T-helper 22 cell (primary cell): ENCODE results near the gene KRTAP12-4.
"Not testable (repeated sequence)": the region's sequence is repeated elsewhere in the genome, so short reads cannot be mapped to it uniquely, and the experiment has no call there.

Experiments
- DNase-seq: peaks from one replicate; pipeline ENCODE4 v3.0.0-alpha.2; 2020; ENCODE audit warnings: low read depth

The KRTAP12-4 gene

GRCh38 chr21:44630440-44630839 lies 24.0 kb downstream of the KRTAP12-4 start:
- DNase-seq = no peak

- no peak for DNase-seq
Measured at GRCh38 chr21:44628707-44629391, 25.6 kb downstream of the KRTAP12-4 start.

GRCh38 chr21:44627831-44628233 lies 26.6 kb downstream of the KRTAP12-4 start:
- not testable (repeated sequence) for DNase-seq

- DNase-seq = not testable (repeated sequence)
Measured at GRCh38 chr21:44627181-44627822, 27.2 kb downstream of the KRTAP12-4 start.

GRCh38 chr21:44626673-44627143 lies 27.8 kb downstream of the KRTAP12-4 start, which contains the start of gene KRTAP10-9:
Gene KRTAP10-9, plus strand, starts transcription at chr21:44627093. Its CDS starts 79 bp downstream, at chr21:44627172.
- no peak for DNase-seq

- DNase-seq = no peak
Measured at GRCh38 chr21:44626262-44626661, 28.2 kb downstream of the KRTAP12-4 start.

GRCh38 chr21:44625756-44626155 lies 28.7 kb downstream of the KRTAP12-4 start:
- DNase-seq = no peak

GRCh38 chr21:44623575-44623974 lies 30.9 kb downstream of the KRTAP12-4 start:
- DNase-seq = no peak

GRCh38 chr21:44619886-44620285 lies 34.6 kb downstream of the KRTAP12-4 start:
- DNase-seq = no peak

GRCh38 chr21:44618909-44619308 lies 35.5 kb downstream of the KRTAP12-4 start:
- DNase-seq = peak; percentile 44

GRCh38 chr21:44618504-44618903 lies 36.0 kb downstream of the KRTAP12-4 start:
- no peak for DNase-seq

GRCh38 chr21:44617071-44617501 lies 37.4 kb downstream of the KRTAP12-4 start:
- no peak for DNase-seq

- no peak for DNase-seq
Measured at GRCh38 chr21:44616591-44616926, 37.9 kb downstream of the KRTAP12-4 start.

- no peak for DNase-seq
Measured at GRCh38 chr21:44615911-44616590, 38.4 kb downstream of the KRTAP12-4 start.

GRCh38 chr21:44615466-44615865 lies 39.0 kb downstream of the KRTAP12-4 start:
- DNase-seq = no peak

GRCh38 chr21:44614961-44615391 lies 39.5 kb downstream of the KRTAP12-4 start:
- DNase-seq = no peak

GRCh38 chr21:44614161-44614631 lies 40.3 kb downstream of the KRTAP12-4 start:
- DNase-seq = no peak

- DNase-seq = no peak
Measured at GRCh38 chr21:44613386-44614155, 40.9 kb downstream of the KRTAP12-4 start.

- DNase-seq = no peak
Measured at GRCh38 chr21:44612669-44613229, 41.7 kb downstream of the KRTAP12-4 start.

- DNase-seq = no peak
Measured at GRCh38 chr21:44612029-44612486, 42.4 kb downstream of the KRTAP12-4 start, which contains the start of gene KRTAP10-8. Gene KRTAP10-8, plus strand, starts transcription at chr21:44612079. Its CDS starts 22 bp downstream, at chr21:44612101.

GRCh38 chr21:44611551-44611950 lies 42.9 kb downstream of the KRTAP12-4 start:
- no peak for DNase-seq
